ENCODE measurements around the gene DPEP3. TPM values are rescaled to one million over a fixed set of nuclear protein-coding genes. Genes with fewer than 3 reads are reported as not detected.

DPEP3 gene
- total and polyA plus RNA-seq, 7 donors = 0.10 to 0.45 (median 0.17) TPM; not detected in 2

GRCh38 chr16:67926181-67926750 is 54.0 kb downstream of the DPEP3 start:
- no peak for TF ChIP-seq CTCF (IDR thresholded peaks at IDR 0.05)
- ATAC-seq (peak; percentile 39 to 73 (median 55)), DNase-seq (peak in 1 of 2 donors; percentile 35)
- Histone ChIP-seq H3K9me3 (no peaks in the 10 kb centered on the region), H3K4me3 (peak overlapping the region; percentile 7), H3K36me3 (ENCODE audit: insufficient read depth in 1 of 2, low read depth in 1 of 2) (peaks cover 0 to 40% of the 10 kb centered on the region in 2 donors), H3K4me1 (peaks cover 54% of the 10 kb centered on the region), H3K27me3 (ENCODE audit: insufficient read depth in 3 of 3, low read length in 2 of 3) (no peaks in the 10 kb centered on the region), H3K27ac (peak overlapping the region; percentile 83)
- 7 to 22% (median 10%) methylated on average over 13 of the region's 13 CpGs for WGBS, 3 donors
- intact Hi-C loops (cut with DNase I) = loop anchor here (2.0 to 10.0 kb wide), 3 partner anchors 116 to 253 kb away; no protein-coding TSS in a partner anchor

Other genes with a start within 250 kb of the DPEP3 start
- 10 to 100 TPM; 17.6 to 27.9 (median 25.2) TPM for gene RANBP10, start 173.9 kb downstream of the DPEP3 start, total RNA-seq
- 10 to 100 TPM in 2 of 3 donors, 1 to 10 TPM in 1; 9.1 to 16.3 (median 11.1) TPM for gene RANBP10, start 173.9 kb downstream of the DPEP3 start, polyA plus RNA-seq
- under 1 TPM; 0.29 to 0.88 (median 0.60) TPM for gene TSNAXIP1, start 173.6 kb downstream of the DPEP3 start, total RNA-seq
- 1 to 10 TPM in 1 of 3 donors, under 1 TPM in 2; 0.27 to 1.4 (median 0.65) TPM for gene TSNAXIP1, start 173.6 kb downstream of the DPEP3 start, polyA plus RNA-seq
- 10 to 100 TPM; 30.2 to 37.8 (median 35.0) TPM for gene THAP11, start 138.2 kb downstream of the DPEP3 start, total RNA-seq
- 10 to 100 TPM; 31.9 to 78.6 (median 35.0) TPM for gene THAP11, start 138.2 kb downstream of the DPEP3 start, polyA plus RNA-seq
- 100 to 1,000 TPM in 2 of 4 donors, 10 to 100 TPM in 2; 77.4 to 104 (median 96.8) TPM for gene NUTF2, start 133.6 kb downstream of the DPEP3 start, total RNA-seq
- gene NUTF2, start 133.6 kb downstream of the DPEP3 start, polyA plus RNA-seq = 100 to 1,000 TPM; 129 to 170 (median 134) TPM
- 10 to 100 TPM; 17.2 to 26.4 (median 19.2) TPM for gene CENPT, start 132.8 kb downstream of the DPEP3 start, total RNA-seq
- gene CENPT, start 132.8 kb downstream of the DPEP3 start, polyA plus RNA-seq = 10 to 100 TPM; 13.8 to 19.9 (median 19.9) TPM
- 10 to 100 TPM; 33.8 to 52.1 (median 42.1) TPM for gene EDC4, start 107.4 kb downstream of the DPEP3 start, total RNA-seq
- 10 to 100 TPM; 21.1 to 32.2 (median 23.8) TPM for gene EDC4, start 107.4 kb downstream of the DPEP3 start, polyA plus RNA-seq
- gene NRN1L, start 95.6 kb downstream of the DPEP3 start, total RNA-seq = 1 to 10 TPM in 1 of 4 donors, under 1 TPM in 1, not detected in 2; 0.77 to 1.1 TPM
- gene NRN1L, start 95.6 kb downstream of the DPEP3 start, polyA plus RNA-seq = under 1 TPM; 0.23 to 0.38 (median 0.37) TPM
- gene PSKH1, start 87.2 kb downstream of the DPEP3 start, total RNA-seq = 10 to 100 TPM; 11.3 to 18.8 (median 16.4) TPM
- gene PSKH1, start 87.2 kb downstream of the DPEP3 start, polyA plus RNA-seq = 10 to 100 TPM in 2 of 3 donors, 1 to 10 TPM in 1; 9.6 to 16.9 (median 11.0) TPM
- gene CTRL, start 48.6 kb downstream of the DPEP3 start, total RNA-seq = 1 to 10 TPM in 1 of 4 donors, under 1 TPM in 3; 0.27 to 1.1 (median 0.79) TPM
- 1 to 10 TPM; 1.1 TPM for gene CTRL, start 48.6 kb downstream of the DPEP3 start, polyA plus RNA-seq
- 10 to 100 TPM; 27.6 to 34.7 (median 31.6) TPM for gene PSMB10, start 43.6 kb downstream of the DPEP3 start, total RNA-seq
- 10 to 100 TPM; 55.0 to 98.6 (median 67.3) TPM for gene PSMB10, start 43.6 kb downstream of the DPEP3 start, polyA plus RNA-seq
- 10 to 100 TPM in 2 of 4 donors, 1 to 10 TPM in 2; 5.9 to 15.1 (median 10.2) TPM for gene LCAT, start 36.4 kb downstream of the DPEP3 start, total RNA-seq
- 1 to 10 TPM; 4.1 to 8.6 (median 4.7) TPM for gene LCAT, start 36.4 kb downstream of the DPEP3 start, polyA plus RNA-seq
- 10 to 100 TPM; 24.1 to 89.5 (median 34.9) TPM for gene SLC12A4, start 11.9 kb downstream of the DPEP3 start, total RNA-seq
- 10 to 100 TPM; 18.3 to 34.8 (median 26.0) TPM for gene SLC12A4, start 11.9 kb downstream of the DPEP3 start, polyA plus RNA-seq
- gene DPEP2, start 19.0 kb upstream of the DPEP3 start, total RNA-seq = 1 to 10 TPM in 1 of 4 donors, under 1 TPM in 2, not detected in 1; 0.25 to 1.1 (median 0.82) TPM
- under 1 TPM; 0.23 to 0.29 (median 0.27) TPM for gene DPEP2, start 19.0 kb upstream of the DPEP3 start, polyA plus RNA-seq
- not detected for gene DPEP2NB, start 35.4 kb upstream of the DPEP3 start, total RNA-seq
- gene DPEP2NB, start 35.4 kb upstream of the DPEP3 start, polyA plus RNA-seq = under 1 TPM in 1 of 3 donors, not detected in 2; 0.05 TPM
- 10 to 100 TPM; 10.0 to 19.3 (median 14.4) TPM for gene DDX28, start 42.7 kb upstream of the DPEP3 start, total RNA-seq
- 10 to 100 TPM; 11.9 to 20.2 (median 12.6) TPM for gene DDX28, start 42.7 kb upstream of the DPEP3 start, polyA plus RNA-seq
- gene DUS2, start 42.8 kb upstream of the DPEP3 start, total RNA-seq = 10 to 100 TPM in 2 of 4 donors, 1 to 10 TPM in 2; 7.0 to 10.5 (median 9.8) TPM
- 10 to 100 TPM in 1 of 3 donors, 1 to 10 TPM in 2; 3.4 to 15.1 (median 9.5) TPM for gene DUS2, start 42.8 kb upstream of the DPEP3 start, polyA plus RNA-seq
- gene NFATC3, start 104.9 kb upstream of the DPEP3 start, total RNA-seq = 10 to 100 TPM; 40.8 to 53.5 (median 44.0) TPM
- gene NFATC3, start 104.9 kb upstream of the DPEP3 start, polyA plus RNA-seq = 10 to 100 TPM in 2 of 3 donors, 1 to 10 TPM in 1; 9.8 to 43.1 (median 17.3) TPM